ENCODE data around the gene MBOAT1.

Gene MBOAT1

GRCh38 chr6:20105838-20106237 is 106.4 kb downstream of the MBOAT1 start:
- no peak for DNase-seq (ENCODE audit: low read depth in 2 of 2)

GRCh38 chr6:20104696-20105095 is 107.6 kb downstream of the MBOAT1 start:
- no peak for DNase-seq (ENCODE audit: low read depth in 2 of 2)

GRCh38 chr6:20102397-20103073 is 109.7 kb downstream of the MBOAT1 start:
- no peak for DNase-seq (ENCODE audit: low read depth in 2 of 2)

GRCh38 chr6:20099156-20099555 is 113.1 kb downstream of the MBOAT1 start:
- no peak for DNase-seq (ENCODE audit: low read depth in 2 of 2)

GRCh38 chr6:20098267-20098876 is 113.9 kb downstream of the MBOAT1 start:
- DNase-seq (ENCODE audit: low read depth in 2 of 2), result no peak

GRCh38 chr6:20096536-20096935 is 115.7 kb downstream of the MBOAT1 start:
- DNase-seq (ENCODE audit: low read depth in 2 of 2), result no peak

- DNase-seq (ENCODE audit: low read depth in 2 of 2), result no peak
These were observed 116.8 kb downstream of the MBOAT1 start for GRCh38 chr6:20095436-20095835.

- DNase-seq (ENCODE audit: low read depth in 2 of 2), result no peak
These were observed 120.2 kb downstream of the MBOAT1 start for GRCh38 chr6:20092071-20092566.

- no peak for DNase-seq (ENCODE audit: low read depth in 2 of 2)
These were observed 125.3 kb downstream of the MBOAT1 start for GRCh38 chr6:20086992-20087391.

GRCh38 chr6:20085817-20086216 is 126.5 kb downstream of the MBOAT1 start:
- DNase-seq (ENCODE audit: low read depth in 2 of 2), result no peak

GRCh38 chr6:20084411-20084810 is 127.9 kb downstream of the MBOAT1 start:
- no peak for DNase-seq (ENCODE audit: low read depth in 2 of 2)

GRCh38 chr6:20071998-20072397 is 140.3 kb downstream of the MBOAT1 start:
- no peak for DNase-seq (ENCODE audit: low read depth in 2 of 2)

GRCh38 chr6:20070047-20070446 is 142.2 kb downstream of the MBOAT1 start:
- no peak for DNase-seq (ENCODE audit: low read depth in 2 of 2)

GRCh38 chr6:20069021-20069522 is 143.2 kb downstream of the MBOAT1 start:
- DNase-seq (ENCODE audit: low read depth in 2 of 2), result no peak

GRCh38 chr6:20068421-20068988 is 143.8 kb downstream of the MBOAT1 start:
- DNase-seq (ENCODE audit: low read depth in 2 of 2), result no peak

GRCh38 chr6:20061952-20062351 is 150.3 kb downstream of the MBOAT1 start:
- no peak for DNase-seq (ENCODE audit: low read depth in 2 of 2)

- no peak for DNase-seq (ENCODE audit: low read depth in 2 of 2)
These were observed 152.0 kb downstream of the MBOAT1 start for GRCh38 chr6:20060252-20060651.

GRCh38 chr6:20058912-20059311 is 153.4 kb downstream of the MBOAT1 start:
- no peak for DNase-seq (ENCODE audit: low read depth in 2 of 2)

- DNase-seq (ENCODE audit: low read depth in 2 of 2), result no peak
These were observed 154.0 kb downstream of the MBOAT1 start for GRCh38 chr6:20058121-20058905.

- no peak for DNase-seq (ENCODE audit: low read depth in 2 of 2)
These were observed 155.8 kb downstream of the MBOAT1 start for GRCh38 chr6:20056350-20056992.

- DNase-seq (ENCODE audit: low read depth in 2 of 2), result no peak
These were observed 156.4 kb downstream of the MBOAT1 start for GRCh38 chr6:20055916-20056315.

Data from stimulated activated CD4-positive, alpha-beta T cell treated with anti-CD3 and anti-CD28 coated beads, Interleukin-1b, Interleukin-23, amount 100 ng/mL, for 1 hour (primary cell).